ENCODE results near the gene AIMP2. TPM values are rescaled to one million over a fixed set of nuclear protein-coding genes. Genes with fewer than 3 reads are reported as not detected.

The AIMP2 gene
- total and polyA plus RNA-seq, 2 of the 8 experiments (the other 6 are each of a cell fraction or from before 2014, with no cell fraction given): 85.6 to 99.0 TPM

GRCh38 chr7:6028563-6028962, 19.5 kb downstream of the AIMP2 start:
- Histone ChIP-seq H2AFZ (ENCODE audit: low read length) (no peak overlapping the region), H3K4me1 (replicated peaks in 1 of 4; ENCODE audit: control insufficient read depth in 3 of 4, insufficient read depth in 4 of 4, low read length in 3 of 4) (no peaks in the 10 kb centered on the region), H2BK15ac (ENCODE audit: low read length) (no peak overlapping the region), H2AK5ac (ENCODE audit: low read depth, low read length) (no peak overlapping the region), H4K91ac (replicated peaks; ENCODE audit: insufficient read length, low read length) (no peak overlapping the region), H3K4me3 (ENCODE audit: extremely low read depth in 1 of 4, insufficient read depth in 2 of 4, low read depth in 3 of 4, low read length in 4 of 4) (no peak overlapping the region), H3K56ac (replicated peaks; ENCODE audit: insufficient read length, low read depth, low read length) (no peak overlapping the region), H3K79me2 (ENCODE audit: control insufficient read depth in 1 of 2, insufficient read depth in 2 of 2, low read length in 2 of 2) (peaks cover 0 to 3% of the 10 kb centered on the region in 2 experiments; a peak in 2 of 4 replicates), H3K9ac (replicated peaks in 1 of 4; ENCODE audit: extremely low read depth in 1 of 4, low read depth in 3 of 4, low read length in 3 of 4) (no peak overlapping the region), H3K79me1 (ENCODE audit: low read depth, low read length) (no peaks in the 10 kb centered on the region), H3K27me3 (replicated peaks in 1 of 4; ENCODE audit: control insufficient read depth in 3 of 4, extremely low read depth in 1 of 4, insufficient read depth in 3 of 4, low read length in 3 of 4) (no peaks in the 10 kb centered on the region), H3K18ac (ENCODE audit: extremely low read depth, low read length) (no peak overlapping the region), H4K8ac (ENCODE audit: extremely low read depth, insufficient read depth, low read length) (no peak overlapping the region), H3K9me3 (ENCODE audit: insufficient read depth in 2 of 2, low read depth in 1 of 2, low read length in 1 of 2) (no peaks in the 10 kb centered on the region), H3K4me2 (ENCODE audit: insufficient read depth in 1 of 2, low read depth in 2 of 2, low read length in 2 of 2) (no peak overlapping the region), H3K14ac (ENCODE audit: insufficient read length) (no peak overlapping the region), H2BK5ac (ENCODE audit: low read depth, low read length) (no peak overlapping the region), H3K4ac (replicated peaks; ENCODE audit: insufficient read length, low read depth, low read length) (no peak overlapping the region), H3K23me2 (ENCODE audit: low read depth, low read length) (no peaks in the 10 kb centered on the region), H2BK12ac (ENCODE audit: low read depth, low read length) (no peak overlapping the region), H2BK120ac (replicated peaks; ENCODE audit: low read depth, low read length) (no peak overlapping the region), H3K23ac (ENCODE audit: insufficient read length) (no peak overlapping the region), H2BK20ac (ENCODE audit: low read length) (no peak overlapping the region), H4K5ac (ENCODE audit: insufficient read length, low read depth, low read length) (no peak overlapping the region), H4K20me1 (replicated peaks in 1 of 2; ENCODE audit: control insufficient read depth in 1 of 2, insufficient read depth in 2 of 2, low read length in 2 of 2) (peaks cover 7 to 9% of the 10 kb centered on the region in 2 experiments), H3K27ac (ENCODE audit: low read depth, low read length) (no peak overlapping the region), H3K36me3 (ENCODE audit: control insufficient read depth in 2 of 4, insufficient read depth in 4 of 4, low read length in 3 of 4) (peaks cover 13 to 74% (median 39%) of the 10 kb centered on the region in 4 experiments)
- DNase-seq (ENCODE audit: low read depth in 1 of 2, low spot score in 2 of 2): no peak
- TF ChIP-seq CREB1 (IDR thresholded peaks at IDR 0.05): no peak
- TF ChIP-seq SIRT6 (IDR thresholded peaks at IDR 0.05; ENCODE audit: low read length): no peak
- POLR2A ChIA-PET (ENCODE audit: partially characterized antibody): interaction anchor here (3.5 kb wide), 1 partner anchor 20 kb away, joined by 11 read pairs; the partner anchor contains the start of genes AIMP2 and PMS2
- WGBS, 2 experiments (ENCODE audit: extremely low coverage in 1 of 2, insufficient coverage in 1 of 2, insufficient read length in 1 of 2, insufficient replicate concordance in 2 of 2, low coverage in 1 of 2, low lambda C conversion rate in 2 of 2, missing lambda C conversion rate in 1 of 2): 88% methylated on average over 5 of the region's 5 CpGs; no CpG with 5 or more reads in 1 of the 2 experiments
- CTCF ChIA-PET (ENCODE audit: partially characterized antibody): interaction anchor here (3.7 kb wide), 1 partner anchor 13 kb away, joined by 31 read pairs; no protein-coding TSS in a partner anchor
- FAIRE-seq: no peak

All from H1 (cell line).